B cell (primary cell): ENCODE measurements around the gene FRMD8. TPM values are rescaled to one million over a fixed set of nuclear protein-coding genes. Genes with fewer than 3 reads are reported as not detected.

ENCODE experiments used
- ATAC-seq: fragments of 200-7000 bp; cut with Tn5 transposase; one replicate; pipeline ENCODE4 v1.10.0; 2021; ENCODE audit warnings: low read depth, mild to moderate bottlenecking, moderate number of reproducible peaks, moderate library complexity
- CTCF ChIA-PET: fragments of 350-600 bp; sonication (Branson Sonifier 250); formaldehyde crosslinking; loops from one replicate; lab custom pipeline; 2021; ENCODE audit warnings: antibody characterized with exemption, inconsistent platforms; lab: Charles Lee
- POLR2A ChIA-PET: fragments of 350-600 bp; sonication (Branson Sonifier 250); formaldehyde crosslinking; loops from one replicate; lab custom pipeline; 2021; ENCODE audit warnings: antibody characterized with exemption; lab: Charles Lee
- DNase-seq: peaks from one replicate; pipeline ENCODE4 v3.0.0; 2013
- H2AFZ ChIP-seq: 2 replicates; pipeline ENCODE4 v1.6.1; 2012; ENCODE audit warnings: mild to moderate bottlenecking, low read depth, low read length; ENCODE audit not compliant: insufficient read depth, poor library complexity, severe bottlenecking
- H3K27ac ChIP-seq, 2 donors: 1 replicate in 1 of 2; 2 replicates in 1 of 2; pipeline ENCODE4 v1.5.1; 2012 to 2013; ENCODE audit warnings: low read length in 2 of 2, mild to moderate bottlenecking in 2 of 2, moderate library complexity in 1 of 2
- H3K27me3 ChIP-seq, 4 experiments: fragments of 200-600 bp in 1 of 4; sonication (generic) in 1 of 4; replicated peaks in 1 of 4; 1 replicate in 2 of 4; 2 replicates in 2 of 4; pipeline versions ENCODE4 v1.6.1 to v1.7.0; 2013 to 2016; ENCODE audit warnings: low read length in 3 of 4, mild to moderate bottlenecking in 2 of 4, mixed read lengths in 1 of 4, moderate library complexity in 1 of 4; ENCODE audit not compliant: insufficient read depth in 4 of 4, control insufficient read depth in 3 of 4; ENCODE audit errors: control extremely low read depth in 1 of 4
- H3K36me3 ChIP-seq, 2 experiments: replicated peaks in 1 of 2; 1 replicate in 1 of 2; 2 replicates in 1 of 2; pipeline versions ENCODE4 v1.6.1 to v1.7.1; 2013; ENCODE audit warnings: low read length in 1 of 2; ENCODE audit not compliant: insufficient read depth in 2 of 2, control insufficient read depth in 1 of 2; ENCODE audit errors: control extremely low read depth in 1 of 2, extremely low read depth in 1 of 2
- H3K4me1 ChIP-seq, 2 donors: fragments of 200-600 bp in 1 of 2; sonication (generic) in 1 of 2; 1 replicate in 1 of 2; 2 replicates in 1 of 2; pipeline versions ENCODE4 v1.5.1 to v1.6.1; 2013 to 2017; ENCODE audit warnings: low read length in 2 of 2; ENCODE audit not compliant: control insufficient read depth in 2 of 2, insufficient read depth in 2 of 2
- H3K4me2 ChIP-seq: replicated peaks from 2 replicates; pipeline ENCODE3; 2012; ENCODE audit warnings: mild to moderate bottlenecking, low read depth, low read length; ENCODE audit not compliant: poor library complexity, severe bottlenecking
- H3K4me3 ChIP-seq, 5 experiments: fragments of 200-600 bp in 1 of 5; sonication (generic) in 1 of 5; 1 replicate in 3 of 5; 2 replicates in 2 of 5; pipeline versions ENCODE4 v1.5.1 to v1.7.0; 2011 to 2016; ENCODE audit warnings: low read length in 4 of 5, mild to moderate bottlenecking in 4 of 5, low read depth in 2 of 5, control low read depth in 1 of 5, moderate library complexity in 1 of 5; ENCODE audit not compliant: insufficient read depth in 1 of 5; ENCODE audit errors: control extremely low read depth in 1 of 5, extremely low read depth in 1 of 5
- H3K79me2 ChIP-seq: fragments of 200-600 bp; sonication (generic); one replicate; pipeline ENCODE4 v1.6.0; 2016; ENCODE audit warnings: low read length; ENCODE audit not compliant: control insufficient read depth, insufficient read depth
- H3K9ac ChIP-seq: fragments of 200-600 bp; sonication (generic); 2 replicates; pipeline ENCODE4 v1.6.1; 2017; ENCODE audit warnings: mild to moderate bottlenecking, low read length, moderate library complexity
- H3K9me3 ChIP-seq, 3 donors: one replicate each; pipeline versions ENCODE4 v1.6.1 to v1.7.1; 2013; ENCODE audit warnings: low read length in 2 of 3; ENCODE audit not compliant: control insufficient read depth in 2 of 3, insufficient read depth in 1 of 3; ENCODE audit errors: control extremely low read depth in 1 of 3
- H4K20me1 ChIP-seq: 2 replicates; pipeline ENCODE4 v1.6.0; 2012; ENCODE audit warnings: mild to moderate bottlenecking, low read length; ENCODE audit not compliant: insufficient read depth, control insufficient read depth, poor library complexity, severe bottlenecking
- H3K27ac Mint-ChIP-seq: one replicate; pipeline ENCODE4 v1.8.0; 2021; ENCODE audit warnings: mixed read lengths
- H3K27me3 Mint-ChIP-seq: one replicate; pipeline ENCODE4 v1.8.0; 2021; ENCODE audit warnings: mixed read lengths
- H3K4me1 Mint-ChIP-seq: one replicate; pipeline ENCODE4 v1.8.0; 2021; ENCODE audit warnings: mixed read lengths
- H3K4me3 Mint-ChIP-seq: one replicate; pipeline ENCODE4 v1.8.0; 2021; ENCODE audit warnings: mixed read lengths
- H3K9me3 Mint-ChIP-seq: one replicate; pipeline ENCODE4 v1.8.0; 2022; ENCODE audit warnings: mixed read lengths; ENCODE audit not compliant: insufficient read depth
- EZH2 ChIP-seq: IDR thresholded peaks from 2 replicates; pipeline ENCODE4 v1.6.1; 2012; ENCODE audit warnings: borderline replicate concordance, low read depth, mild to moderate bottlenecking, moderate library complexity, low read length; ENCODE audit not compliant: insufficient read depth, poor library complexity, severe bottlenecking
- WGBS: methylation state at CpG from one replicate; pipeline ENCODE4 v1.1.5; 2013; ENCODE audit warnings: missing lambda C conversion rate; ENCODE audit not compliant: insufficient coverage; 5-methylcytosine and 5-hydroxymethylcytosine counted together
- intact Hi-C: fragments of 100-400 bp; cut with micrococcal nuclease; formaldehyde crosslinking; loops from one replicate; pipeline ENCODE4 v1.10.0; 2022
- polyA plus RNA-seq: library from polyadenylated mRNA; depleted of rRNA; stranded (reverse); fragments of >200 nt; gene quantifications from 2 replicates; pipeline ENCODE4 v1.2.3, GENCODE V29; 2012
- total RNA-seq, 2 donors: library from RNA; stranded (reverse); fragments of 120-200 nt in 1 of 2; gene quantifications; 1 replicate in 1 of 2; 2 replicates in 1 of 2; pipeline versions ENCODE4 v1.2.3 to v1.2.4, GENCODE V29; 2013 to 2022
- TF ChIP-seq, protein P1 (sequence below): fragments of 200-600 bp; IDR thresholded peaks from one replicate; pipeline ENCODE4 v1.8.0; 2022; ENCODE audit warnings: antibody characterized with exemption, mild to moderate bottlenecking

The FRMD8 gene
- total and polyA plus RNA-seq, 2 donors (not counting 1 experiment from before 2014, with no cell fraction given): 44.3 to 73.6 TPM

DNA sequence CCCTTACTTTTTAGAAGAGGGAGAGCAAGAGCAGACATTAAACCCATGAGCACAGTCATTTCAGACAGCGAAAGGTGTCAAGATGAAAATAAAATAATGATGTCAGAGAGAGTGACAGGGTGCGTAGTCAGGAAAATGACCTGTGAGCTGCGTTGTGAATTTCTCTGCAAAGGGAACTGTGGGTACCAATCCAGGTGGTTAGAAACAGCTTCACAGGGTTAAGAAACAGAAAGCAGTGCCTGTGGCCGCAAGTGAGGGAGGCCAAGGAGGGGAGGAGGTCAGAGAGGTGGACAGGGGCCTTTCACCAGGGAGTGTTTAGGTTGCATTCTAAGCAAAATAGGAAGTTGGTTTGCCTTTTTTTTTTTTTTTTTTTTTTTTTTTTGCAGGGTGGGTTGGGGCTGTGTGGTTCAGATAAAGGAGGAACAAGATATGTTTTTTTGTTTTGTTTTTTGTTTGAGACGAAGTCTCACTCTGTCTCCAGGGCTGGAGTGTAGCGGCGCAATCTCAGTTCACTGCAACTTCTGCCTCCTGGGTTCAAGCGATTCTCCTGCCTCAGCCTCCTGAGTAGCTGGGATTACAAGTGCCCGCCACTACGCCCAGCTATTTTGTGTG, 24.0 kb upstream of the FRMD8 start:
- intact Hi-C loops: loop anchor here (1.0 kb wide), 2 partner anchors 8 to 115 kb away; partner anchors contain the start of gene TIGD3
- 22% methylated on average over 5 of the region's 10 CpGs for whole genome bisulfite sequencing
- no peaks in the 10 kb centered on the region for H3K27me3 ChIP-seq

More for the DNA sequence above, 24.0 kb upstream of the FRMD8 start:
- Histone ChIP-seq H2AFZ (peak overlapping the region; percentile 78), H3K9me3 (no peaks in the 10 kb centered on the region), H3K4me2 (peak overlapping the region; percentile 58), H3K27ac (peak overlapping the region; percentile 78 to 91), H3K36me3 (no peaks in the 10 kb centered on the region), H4K20me1 (no peaks in the 10 kb centered on the region), H3K79me2 (peaks cover 13% of the 10 kb centered on the region), H3K9ac (peak overlapping the region; percentile 51), H3K4me3 (peak overlapping the region in 3 of 5 experiments; percentile 15 to 34 (median 31)), H3K4me1 (peaks cover 17 to 33% of the 10 kb centered on the region in 2 donors)
- TF ChIP-seq, protein P1, sequence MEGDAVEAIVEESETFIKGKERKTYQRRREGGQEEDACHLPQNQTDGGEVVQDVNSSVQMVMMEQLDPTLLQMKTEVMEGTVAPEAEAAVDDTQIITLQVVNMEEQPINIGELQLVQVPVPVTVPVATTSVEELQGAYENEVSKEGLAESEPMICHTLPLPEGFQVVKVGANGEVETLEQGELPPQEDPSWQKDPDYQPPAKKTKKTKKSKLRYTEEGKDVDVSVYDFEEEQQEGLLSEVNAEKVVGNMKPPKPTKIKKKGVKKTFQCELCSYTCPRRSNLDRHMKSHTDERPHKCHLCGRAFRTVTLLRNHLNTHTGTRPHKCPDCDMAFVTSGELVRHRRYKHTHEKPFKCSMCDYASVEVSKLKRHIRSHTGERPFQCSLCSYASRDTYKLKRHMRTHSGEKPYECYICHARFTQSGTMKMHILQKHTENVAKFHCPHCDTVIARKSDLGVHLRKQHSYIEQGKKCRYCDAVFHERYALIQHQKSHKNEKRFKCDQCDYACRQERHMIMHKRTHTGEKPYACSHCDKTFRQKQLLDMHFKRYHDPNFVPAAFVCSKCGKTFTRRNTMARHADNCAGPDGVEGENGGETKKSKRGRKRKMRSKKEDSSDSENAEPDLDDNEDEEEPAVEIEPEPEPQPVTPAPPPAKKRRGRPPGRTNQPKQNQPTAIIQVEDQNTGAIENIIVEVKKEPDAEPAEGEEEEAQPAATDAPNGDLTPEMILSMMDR: no peak
- no peak for TF ChIP-seq EZH2
- ChIA-PET CTCF (interaction anchor here (0.6 to 2.8 kb wide), 11 partner anchors 12 to 225 kb away, joined by 3 to 16 read pairs (median 4); partner anchors contain the start of gene CDC42EP2), POLR2A (interaction anchor here (0.7 to 2.3 kb wide), 12 partner anchors 13 to 429 kb away, joined by 3 to 19 read pairs (median 9); partner anchors contain the start of genes MALAT1 and NEAT1)
- DNase-seq: peak; percentile 82
- ATAC-seq: peak; percentile 81
- Mint-ChIP-seq H3K9me3 (no peaks in the 10 kb centered on the region), H3K27ac (peak overlapping the region; percentile 100), H3K27me3 (no peaks in the 10 kb centered on the region), H3K4me1 (peaks cover 21% of the 10 kb centered on the region), H3K4me3 (peak overlapping the region; percentile 81)
